GM12872 (cell line): Measurements from ENCODE around the gene PSPC1.

Source experiments
- TF ChIP-seq, protein P1 (sequence below): IDR thresholded peaks from 3 replicates; pipeline ENCODE4 v1.5.1; 2011; ENCODE audit warnings: low read depth, mild to moderate bottlenecking, low read length, moderate library complexity; ENCODE audit not compliant: insufficient read depth

The PSPC1 gene

DNA sequence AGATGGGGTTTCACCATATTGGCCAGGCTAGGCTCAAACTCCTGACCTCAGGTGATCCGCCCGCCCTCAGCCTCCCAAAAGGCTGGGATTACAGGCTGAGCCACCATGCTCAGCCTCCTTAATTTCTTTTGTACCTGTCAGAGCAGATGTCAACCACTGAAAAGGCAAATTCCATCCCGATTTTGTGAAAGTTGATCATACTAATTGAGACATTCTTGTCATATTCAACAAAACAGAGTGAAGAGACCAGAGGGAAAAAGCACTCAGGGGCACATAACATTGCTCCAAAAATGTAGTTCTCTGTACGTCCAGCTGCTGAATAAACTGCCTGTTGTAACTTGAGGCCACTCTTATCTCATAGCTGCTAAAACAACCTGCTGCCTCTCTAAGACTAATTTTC lies 27.4 kb upstream of the PSPC1 start:
- TF ChIP-seq, protein P1, sequence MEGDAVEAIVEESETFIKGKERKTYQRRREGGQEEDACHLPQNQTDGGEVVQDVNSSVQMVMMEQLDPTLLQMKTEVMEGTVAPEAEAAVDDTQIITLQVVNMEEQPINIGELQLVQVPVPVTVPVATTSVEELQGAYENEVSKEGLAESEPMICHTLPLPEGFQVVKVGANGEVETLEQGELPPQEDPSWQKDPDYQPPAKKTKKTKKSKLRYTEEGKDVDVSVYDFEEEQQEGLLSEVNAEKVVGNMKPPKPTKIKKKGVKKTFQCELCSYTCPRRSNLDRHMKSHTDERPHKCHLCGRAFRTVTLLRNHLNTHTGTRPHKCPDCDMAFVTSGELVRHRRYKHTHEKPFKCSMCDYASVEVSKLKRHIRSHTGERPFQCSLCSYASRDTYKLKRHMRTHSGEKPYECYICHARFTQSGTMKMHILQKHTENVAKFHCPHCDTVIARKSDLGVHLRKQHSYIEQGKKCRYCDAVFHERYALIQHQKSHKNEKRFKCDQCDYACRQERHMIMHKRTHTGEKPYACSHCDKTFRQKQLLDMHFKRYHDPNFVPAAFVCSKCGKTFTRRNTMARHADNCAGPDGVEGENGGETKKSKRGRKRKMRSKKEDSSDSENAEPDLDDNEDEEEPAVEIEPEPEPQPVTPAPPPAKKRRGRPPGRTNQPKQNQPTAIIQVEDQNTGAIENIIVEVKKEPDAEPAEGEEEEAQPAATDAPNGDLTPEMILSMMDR = no peak

DNA sequence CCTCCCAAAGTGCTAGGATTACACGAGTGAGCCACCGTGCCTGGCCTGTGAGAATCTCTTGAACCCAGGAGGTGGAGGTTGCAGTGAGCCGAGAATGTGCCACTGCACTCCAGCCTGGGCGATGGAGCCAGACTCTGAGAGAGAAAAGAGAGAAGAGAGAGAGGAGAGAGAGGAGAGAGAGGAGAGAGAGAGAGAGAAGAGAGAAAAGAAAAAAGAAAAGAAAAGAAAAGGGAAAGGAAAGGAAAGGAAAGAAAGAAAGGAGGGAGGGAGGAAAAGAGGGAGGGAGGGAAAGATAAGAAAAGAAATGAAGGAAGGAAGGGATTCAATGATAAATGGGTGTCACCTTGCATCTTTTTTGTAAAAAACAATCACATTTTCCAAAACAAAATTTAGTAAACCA lies 23.0 kb upstream of the PSPC1 start:
- TF ChIP-seq, protein P1 = no peak

DNA sequence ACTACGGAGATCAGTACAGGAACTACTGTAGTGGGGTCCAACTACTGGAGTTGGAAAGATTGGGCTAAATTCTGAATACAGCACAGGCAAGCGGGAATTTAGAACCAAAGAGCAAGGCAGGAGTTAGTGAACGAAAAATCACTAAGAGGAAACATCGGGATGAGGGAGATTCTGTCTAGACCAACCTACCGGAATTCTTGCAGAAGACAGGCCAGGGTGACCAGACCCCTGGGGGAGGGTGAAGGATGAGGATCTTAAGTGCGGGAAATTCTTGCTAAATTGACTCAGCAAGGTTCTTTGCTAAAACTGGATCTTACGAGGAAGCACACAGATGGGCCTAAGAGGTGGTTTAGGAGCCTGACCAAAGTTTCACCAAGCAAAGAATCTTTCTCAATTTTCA lies 13.2 kb upstream of the PSPC1 start:
- TF ChIP-seq, protein P1 = no peak

DNA sequence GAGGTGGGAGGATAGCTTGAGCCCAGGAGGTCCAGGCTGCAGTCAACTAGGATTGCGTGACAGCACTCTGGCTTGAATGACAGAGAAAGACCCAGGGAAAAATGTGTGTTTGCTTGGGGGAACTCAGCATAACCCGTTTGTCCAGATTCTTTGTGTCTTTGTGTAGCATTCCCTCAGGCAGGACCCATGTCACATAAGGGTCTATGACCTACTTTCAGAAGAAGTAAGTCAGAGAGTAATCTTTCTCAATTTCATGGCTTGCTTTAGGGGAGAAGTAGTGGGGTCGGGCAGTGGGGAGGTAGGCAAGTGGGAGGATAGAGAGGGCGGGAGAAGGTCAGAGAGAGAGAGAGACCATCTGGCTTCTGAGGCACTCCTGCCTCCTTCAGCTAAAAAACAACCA lies 11.9 kb upstream of the PSPC1 start:
- TF ChIP-seq, protein P1 = no peak

DNA sequence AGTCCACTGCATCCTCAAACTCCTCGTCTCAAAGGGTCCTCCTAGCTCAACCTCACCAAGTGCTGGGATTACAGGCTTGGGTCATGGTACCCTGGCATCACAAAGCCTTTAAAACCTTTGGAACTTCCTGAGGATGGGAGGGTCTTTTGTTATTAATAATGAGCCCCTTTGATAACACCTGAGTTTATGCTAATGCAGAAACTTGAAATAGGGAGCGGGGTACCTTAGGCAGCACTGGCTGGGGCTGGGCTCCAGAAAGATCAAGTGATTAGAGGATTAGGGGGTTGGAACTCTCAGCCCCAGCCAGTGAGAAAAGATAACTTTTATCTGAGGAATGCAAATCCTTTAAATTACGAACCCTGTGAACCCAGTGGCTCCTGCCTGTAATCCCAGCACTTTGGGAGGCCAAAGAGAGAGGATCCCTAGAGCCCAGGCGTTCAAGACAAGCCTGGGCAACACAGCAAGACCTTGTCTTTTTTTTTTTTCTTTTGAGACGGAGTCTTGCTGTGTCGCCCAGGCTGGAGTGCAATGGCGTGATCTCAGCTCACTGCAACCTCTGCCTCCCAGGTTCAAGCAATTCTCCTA lies 9.3 kb upstream of the PSPC1 start:
- TF ChIP-seq, protein P1 = no peak

DNA sequence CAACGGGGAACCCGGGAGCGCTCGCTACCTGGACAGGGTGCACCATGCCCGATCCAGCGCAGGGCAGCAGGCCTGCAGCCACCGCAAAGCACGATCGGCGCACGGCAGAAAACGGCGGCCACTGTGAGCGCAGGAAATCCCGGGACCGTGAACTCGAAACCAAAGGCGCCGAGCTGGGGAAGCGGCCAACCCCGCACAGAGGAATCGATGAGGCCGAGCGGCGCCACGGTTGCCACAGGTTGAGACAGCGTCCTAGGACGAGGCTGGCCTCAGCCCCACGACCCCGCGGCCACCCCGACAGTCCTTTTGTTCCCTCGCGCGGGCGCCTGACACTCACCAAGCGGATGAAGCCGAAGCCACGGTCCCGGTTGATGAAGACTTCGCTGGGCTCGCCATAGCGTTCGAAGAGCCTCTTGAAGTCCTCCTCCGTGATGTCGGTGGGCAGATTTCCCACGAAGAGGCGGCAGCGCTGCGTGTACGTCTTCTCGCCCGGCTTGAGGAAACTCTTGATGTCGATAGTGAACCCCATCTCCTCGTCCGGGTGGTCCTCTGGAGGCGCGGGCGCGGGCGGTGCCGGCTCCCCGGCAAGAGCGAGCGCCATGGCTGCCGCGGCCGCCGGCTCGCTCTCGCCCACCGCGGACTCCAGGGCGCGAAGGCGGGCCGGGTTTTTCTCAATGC lies 557 bp downstream of the PSPC1 start:
- TF ChIP-seq, protein P1 = no peak

DNA sequence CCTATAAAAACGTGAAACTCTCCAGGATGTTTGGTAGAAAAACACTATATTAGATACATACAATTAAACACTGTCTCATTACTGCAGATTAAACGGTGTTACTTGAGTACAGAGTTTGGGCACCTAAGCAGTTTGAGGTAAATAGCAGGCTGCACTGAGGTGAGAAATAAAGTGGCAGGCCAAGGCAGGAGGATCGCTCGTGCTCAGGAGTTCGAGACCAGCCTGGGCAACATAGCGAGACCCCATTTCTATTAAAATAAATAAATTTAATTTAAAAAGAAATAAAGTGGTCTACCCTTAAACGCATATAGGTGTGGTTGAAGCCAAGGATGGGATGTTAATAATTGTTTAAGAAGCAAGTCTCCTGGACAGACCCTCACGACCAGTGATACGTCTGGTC lies 1.2 kb downstream of the PSPC1 start:
- TF ChIP-seq, protein P1 = no peak
